C4-2B (cell line): ENCODE measurements around the gene CARM1.
A peak's percentile ranks its signal among the peaks of the same experiment; 100 is the strongest.

Experiments
- ZFX ChIP-seq: fragments of 450-650 bp; IDR thresholded peaks from 2 replicates; pipeline ENCODE4 v1.6.1; 2017
- TF ChIP-seq, protein P1 (sequence below): fragments of 450-650 bp; conservative IDR thresholded peaks from 2 replicates; pipeline ENCODE4 v1.5.1; 2017; ENCODE audit warnings: mild to moderate bottlenecking

GRCh38 chr19:10861103-10861651 is 10.2 kb upstream of the CARM1 start:
- TF ChIP-seq, protein P1, sequence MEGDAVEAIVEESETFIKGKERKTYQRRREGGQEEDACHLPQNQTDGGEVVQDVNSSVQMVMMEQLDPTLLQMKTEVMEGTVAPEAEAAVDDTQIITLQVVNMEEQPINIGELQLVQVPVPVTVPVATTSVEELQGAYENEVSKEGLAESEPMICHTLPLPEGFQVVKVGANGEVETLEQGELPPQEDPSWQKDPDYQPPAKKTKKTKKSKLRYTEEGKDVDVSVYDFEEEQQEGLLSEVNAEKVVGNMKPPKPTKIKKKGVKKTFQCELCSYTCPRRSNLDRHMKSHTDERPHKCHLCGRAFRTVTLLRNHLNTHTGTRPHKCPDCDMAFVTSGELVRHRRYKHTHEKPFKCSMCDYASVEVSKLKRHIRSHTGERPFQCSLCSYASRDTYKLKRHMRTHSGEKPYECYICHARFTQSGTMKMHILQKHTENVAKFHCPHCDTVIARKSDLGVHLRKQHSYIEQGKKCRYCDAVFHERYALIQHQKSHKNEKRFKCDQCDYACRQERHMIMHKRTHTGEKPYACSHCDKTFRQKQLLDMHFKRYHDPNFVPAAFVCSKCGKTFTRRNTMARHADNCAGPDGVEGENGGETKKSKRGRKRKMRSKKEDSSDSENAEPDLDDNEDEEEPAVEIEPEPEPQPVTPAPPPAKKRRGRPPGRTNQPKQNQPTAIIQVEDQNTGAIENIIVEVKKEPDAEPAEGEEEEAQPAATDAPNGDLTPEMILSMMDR: peak; percentile 57
- no peak for TF ChIP-seq ZFX
